Stimulated activated CD4-positive, alpha-beta T cell treated with anti-CD3 and anti-CD28 coated beads, Interleukin-1b, Interleukin-23, amount 100 ng/mL, for 1 hour (primary cell): ENCODE results near the gene TMEM175.

Experiments used
- DNase-seq, 2 donors: peaks; one replicate each; pipeline ENCODE4 v3.0.0-alpha.2; 2020; ENCODE audit warnings: low read depth in 2 of 2

TMEM175 gene

GRCh38 chr4:1003271-1004070, 71.2 kb downstream of the TMEM175 start:
- DNase-seq: no peak

- DNase-seq: no peak
Measured at GRCh38 chr4:1004071-1004418, 71.8 kb downstream of the TMEM175 start.

- DNase-seq: no peak
Measured at GRCh38 chr4:1004557-1005485, 72.6 kb downstream of the TMEM175 start.

- no peak for DNase-seq
Measured at GRCh38 chr4:1006856-1007255, 74.6 kb downstream of the TMEM175 start.
